Esophagus squamous epithelium (tissue), 4 donors: ENCODE data around the gene MEGF6.

Source experiments
- CTCF ChIP-seq, 6 experiments: fragments of 450-650 bp in 4 of 6; fragments of 200-600 bp in 2 of 6; sonication (generic) in 2 of 6; IDR thresholded peaks; one replicate each; pipeline ENCODE4 v1.5.1; 2016 to 2019; ENCODE audit warnings: antibody characterized with exemption in 6 of 6, mild to moderate bottlenecking in 4 of 6, moderate library complexity in 4 of 6
- POLR2A ChIP-seq, 4 donors: fragments of 450-650 bp; IDR thresholded peaks; one replicate each; pipeline ENCODE4 v1.6.1; 2017; ENCODE audit warnings: antibody characterized with exemption in 4 of 4, mild to moderate bottlenecking in 4 of 4, moderate library complexity in 3 of 4

DNA sequence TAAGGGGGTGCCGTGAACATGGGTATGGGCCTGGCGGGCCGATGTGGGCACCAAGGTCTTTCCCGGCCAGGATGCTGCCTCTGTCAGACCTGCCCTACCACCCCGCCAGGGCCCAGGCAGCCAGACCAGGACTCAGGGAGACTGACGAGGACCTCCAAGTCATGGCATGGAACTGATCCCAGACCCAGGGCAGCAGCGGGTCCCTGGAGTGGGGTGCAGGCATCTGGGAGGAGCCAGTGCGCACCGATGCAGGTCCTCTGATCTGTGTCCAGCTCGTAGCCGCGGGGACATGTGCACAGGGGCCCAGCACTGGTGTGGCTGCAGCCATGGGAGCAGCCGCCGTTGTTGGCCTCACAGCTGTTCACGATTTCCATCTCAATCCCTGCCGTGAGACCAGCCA is 100.0 kb downstream of the MEGF6 start:
- TF ChIP-seq CTCF (IDR thresholded peaks at IDR 0.05) (no peak), POLR2A (IDR thresholded peaks at IDR 0.05) (no peak)
